Measurements from ENCODE around the gene FHIT.

GRCh38 chr3:59936472-59936871 is 1314.8 kb downstream of the FHIT start:
- TF ChIP-seq CTCF (conservative IDR thresholded peaks at IDR 0.05; ENCODE audit: low read depth, low read length) (no peak), EZH2phosphoT487 (IDR thresholded peaks at IDR 0.05; ENCODE audit: borderline replicate concordance, low read length) (no peak)

All from PC-3 (cell line).